HepG2 (cell line): ENCODE measurements around the gene PSMC3IP. TPM values are rescaled to one million over a fixed set of nuclear protein-coding genes. Genes with fewer than 3 reads are reported as not detected.

Source experiments
- CREM ChIP-seq, 2 experiments: sonication (generic) in 1 of 2; formaldehyde crosslinking in 1 of 2; IDR thresholded peaks; 2 replicates each; pipeline versions ENCODE4 v1.4.0 to v1.6.1; 2016 to 2020; ENCODE audit warnings: antibody characterized with exemption in 1 of 2, mild to moderate bottlenecking in 1 of 2, missing genetic modification reagents in 1 of 2
- DNMT3B ChIP-seq: conservative IDR thresholded peaks from 2 replicates; pipeline ENCODE4 v1.6.1; 2016; ENCODE audit warnings: missing biosample characterization, control low read depth
- ELK4 ChIP-seq: sonication (generic); formaldehyde crosslinking; IDR thresholded peaks from 2 replicates; pipeline ENCODE4 v1.9.0; 2021; ENCODE audit warnings: missing genetic modification reagents, borderline replicate concordance
- FIP1L1 ChIP-seq: fragments of 200-400 bp; formaldehyde crosslinking; IDR thresholded peaks from 2 replicates; pipeline ENCODE4 v1.6.1; 2018; ENCODE audit warnings: low read depth, mild to moderate bottlenecking, low read length, moderate library complexity, borderline replicate concordance; ENCODE audit not compliant: insufficient read depth
- FOXC1 ChIP-seq: sonication (generic); formaldehyde crosslinking; IDR thresholded peaks from 2 replicates; pipeline ENCODE4 v1.8.0; 2022; ENCODE audit warnings: mild to moderate bottlenecking, missing genetic modification reagents, borderline replicate concordance
- FOXJ3 ChIP-seq: sonication (generic); formaldehyde crosslinking; IDR thresholded peaks from 2 replicates; pipeline ENCODE4 v1.4.0; 2020; ENCODE audit warnings: missing genetic modification reagents, mild to moderate bottlenecking, borderline replicate concordance
- FOXO1 ChIP-seq: sonication (generic); formaldehyde crosslinking; IDR thresholded peaks from 2 replicates; pipeline ENCODE4 v1.4.0; 2020; ENCODE audit warnings: missing genetic modification reagents
- GATA4 ChIP-seq: sonication (generic); IDR thresholded peaks from 2 replicates; pipeline ENCODE4 v1.6.1; 2016; ENCODE audit warnings: antibody characterized with exemption, low read depth, borderline replicate concordance
- HNF4A ChIP-seq: sonication (generic); formaldehyde crosslinking; IDR thresholded peaks from 2 replicates; pipeline ENCODE4 v1.4.0; 2020; ENCODE audit warnings: missing genetic modification reagents
- MATR3 ChIP-seq: sonication (generic); formaldehyde crosslinking; IDR thresholded peaks from 2 replicates; pipeline ENCODE4 v1.4.0; 2020; ENCODE audit warnings: missing genetic modification reagents
- MEIS1 ChIP-seq: sonication (generic); formaldehyde crosslinking; IDR thresholded peaks from 2 replicates; pipeline ENCODE4 v1.9.0; 2021; ENCODE audit warnings: mild to moderate bottlenecking, missing genetic modification reagents, moderate library complexity, borderline replicate concordance
- NCOA2 ChIP-seq: sonication (generic); formaldehyde crosslinking; IDR thresholded peaks from 2 replicates; pipeline ENCODE4 v1.8.0; 2022; ENCODE audit warnings: inconsistent platforms
- NR1H2 ChIP-seq: sonication (generic); formaldehyde crosslinking; IDR thresholded peaks from 2 replicates; pipeline ENCODE4 v1.8.1; 2022; ENCODE audit warnings: low read depth, missing genetic modification reagents, borderline replicate concordance
- PTBP1 ChIP-seq: fragments of 200-400 bp; formaldehyde crosslinking; IDR thresholded peaks from 2 replicates; pipeline ENCODE4 v1.6.1; 2018; ENCODE audit warnings: low read length, low read depth; ENCODE audit not compliant: poor library complexity, severe bottlenecking
- SMAD3 ChIP-seq: sonication (generic); formaldehyde crosslinking; IDR thresholded peaks from 2 replicates; pipeline ENCODE4 v1.4.0; 2020; ENCODE audit warnings: missing genetic modification reagents
- SNAPC5 ChIP-seq: sonication (generic); formaldehyde crosslinking; IDR thresholded peaks from 2 replicates; pipeline ENCODE4 v1.8.1; 2023; ENCODE audit warnings: mild to moderate bottlenecking, missing genetic modification reagents, borderline replicate concordance
- ZKSCAN1 ChIP-seq: fragments of 150-350 bp; IDR thresholded peaks from 2 replicates; pipeline ENCODE4 v1.6.1; 2014; ENCODE audit warnings: low read length
- ZKSCAN5 ChIP-seq: sonication (generic); formaldehyde crosslinking; IDR thresholded peaks from 2 replicates; pipeline ENCODE4 v1.5.1; 2020; ENCODE audit warnings: mild to moderate bottlenecking, missing genetic modification reagents
- ZNF142 ChIP-seq: sonication (generic); formaldehyde crosslinking; IDR thresholded peaks from 2 replicates; pipeline ENCODE4 v1.4.0; 2020; ENCODE audit warnings: missing genetic modification reagents
- ZNF615 ChIP-seq: sonication (generic); formaldehyde crosslinking; IDR thresholded peaks from 2 replicates; pipeline ENCODE4 v1.5.0; 2020; ENCODE audit warnings: mild to moderate bottlenecking, missing genetic modification reagents, borderline replicate concordance
- ZNF616 ChIP-seq: sonication (generic); formaldehyde crosslinking; IDR thresholded peaks from 2 replicates; pipeline ENCODE4 v1.5.0; 2020; ENCODE audit warnings: low read depth, mild to moderate bottlenecking, missing genetic modification reagents
- ZNF788 ChIP-seq: sonication (generic); formaldehyde crosslinking; IDR thresholded peaks from 2 replicates; pipeline ENCODE4 v1.5.0; 2020; ENCODE audit warnings: mild to moderate bottlenecking, missing genetic modification reagents, borderline replicate concordance
- ZSCAN22 ChIP-seq: sonication (generic); formaldehyde crosslinking; IDR thresholded peaks from 2 replicates; pipeline ENCODE4 v1.4.0; 2020; ENCODE audit warnings: mild to moderate bottlenecking, missing genetic modification reagents
- polyA plus RNA-seq, 8 experiments: library from polyadenylated mRNA; depleted of rRNA in 3 of 8; stranded (reverse) in 7 of 8; unstranded in 1 of 8; fragments of >200 nt; fragmentation: Illumina TruSeq in 4 of 8; extraction: Trizol in 4 of 8; gene quantifications; 2 replicates each; pipeline versions ENCODE4 v1.2.1 to v1.2.3, GENCODE V29; 2011 to 2016; ENCODE audit warnings: low read depth in 4 of 8, missing spikeins in 1 of 8, mixed read lengths in 1 of 8; ENCODE audit not compliant: insufficient read depth in 1 of 8
- total RNA-seq, 5 experiments: library from RNA; depleted of rRNA; stranded (reverse); fragments of >200 nt; fragmentation: Illumina TruSeq; extraction: Trizol; gene quantifications; 2 replicates each; pipeline ENCODE4 v1.2.3, GENCODE V29; 2016; ENCODE audit warnings: low read depth in 1 of 5

The PSMC3IP gene
- total and polyA plus RNA-seq, 2 of the 13 experiments (the other 11 are each of a cell fraction or from before 2014, with no cell fraction given): 6.5 to 22.4 TPM

- no peak for TF ChIP-seq SMAD3
- TF ChIP-seq NR1H2: no peak; the same call in 1 of the 2 replicates
- TF ChIP-seq GATA4: no peak
- TF ChIP-seq ZNF616: no peak; the same call in 1 of the 2 replicates
- no peak; the same call in 1 of the 2 replicates for TF ChIP-seq FOXO1 (CRISPR knock-in tag)
- peak; percentile 81; the same call in 1 of the 2 replicates for TF ChIP-seq ZNF615 (CRISPR knock-in tag)
- peak; percentile 87 for TF ChIP-seq DNMT3B (CRISPR knock-in tag)
- no peak for TF ChIP-seq ZNF142 (CRISPR knock-in tag)
- TF ChIP-seq FIP1L1: no peak
- TF ChIP-seq HNF4A: peak; percentile 52
- TF ChIP-seq MATR3 (CRISPR knock-in tag): peak; percentile 9; the same call in 1 of the 2 replicates
- no peak; the same call in none of the 2 replicates for TF ChIP-seq ZNF788
- no peak for TF ChIP-seq CREM (IDR thresholded peaks at IDR 0.05)
- no peak for TF ChIP-seq CREM (CRISPR knock-in tag; IDR thresholded peaks at IDR 0.05)
- TF ChIP-seq ZKSCAN5: peak; percentile 59; the same call in 1 of the 2 replicates
- TF ChIP-seq FOXJ3: no peak
- TF ChIP-seq FOXC1 (CRISPR knock-in tag): no peak; the same call in none of the 2 replicates
- TF ChIP-seq NCOA2: no peak; the same call in 1 of the 2 replicates
- TF ChIP-seq MEIS1: peak; percentile 68
- no peak; the same call in 1 of the 2 replicates for TF ChIP-seq ZSCAN22 (CRISPR knock-in tag)
- TF ChIP-seq SNAPC5: no peak
- TF ChIP-seq ELK4 (CRISPR knock-in tag): no peak
- TF ChIP-seq PTBP1: no peak
- 0 out of 2 replicates have a peak, but pooled peaks have one; percentile 39 for TF ChIP-seq ZKSCAN1
Observed at GRCh38 chr17:42562388-42563142, 15.0 kb downstream of the PSMC3IP start (continued).
